CD4-positive, alpha-beta memory T cell (primary cell): ENCODE results near the gene FERD3L. TPM values are rescaled to one million over a fixed set of nuclear protein-coding genes. Genes with fewer than 3 reads are reported as not detected.

Source experiments
- CTCF ChIA-PET: fragments of 350-600 bp; sonication (Branson Sonifier 250); formaldehyde crosslinking; loops from one replicate; lab custom pipeline; 2021; ENCODE audit warnings: inconsistent platforms; ENCODE audit not compliant: partially characterized antibody; lab: Charles Lee
- POLR2A ChIA-PET: fragments of 350-600 bp; sonication (Branson Sonifier 250); formaldehyde crosslinking; loops from one replicate; lab custom pipeline; 2021; ENCODE audit not compliant: partially characterized antibody; lab: Charles Lee
- DNase-seq, 5 donors: peaks; one replicate each; pipeline versions ENCODE4 v3.0.0 to v3.0.0-alpha.2; 2020 to 2022; ENCODE audit warnings: mixed read lengths in 1 of 5
- H3K27ac ChIP-seq: one replicate; pipeline ENCODE4 v1.7.0; 2013; ENCODE audit warnings: low read depth, low read length
- H3K27me3 ChIP-seq: 2 replicates; pipeline ENCODE4 v1.7.0; 2013; ENCODE audit warnings: mild to moderate bottlenecking, low read length, moderate library complexity; ENCODE audit not compliant: insufficient read depth
- H3K36me3 ChIP-seq: 2 replicates; pipeline ENCODE4 v1.7.0; 2013; ENCODE audit warnings: mild to moderate bottlenecking, low read length, moderate library complexity; ENCODE audit not compliant: insufficient read depth
- H3K4me1 ChIP-seq: 2 replicates; pipeline ENCODE4 v1.7.0; 2013; ENCODE audit warnings: mild to moderate bottlenecking, low read length, moderate library complexity; ENCODE audit not compliant: insufficient read depth
- H3K4me3 ChIP-seq, 2 donors: one replicate each; pipeline ENCODE4 v1.7.0; 2013; ENCODE audit warnings: low read length in 2 of 2, mild to moderate bottlenecking in 1 of 2
- H3K9me3 ChIP-seq, 2 donors: one replicate each; pipeline ENCODE4 v1.7.0; 2013; ENCODE audit warnings: low read length in 2 of 2, control low read depth in 1 of 2; ENCODE audit not compliant: control insufficient read depth in 1 of 2
- H3K27ac Mint-ChIP-seq, 7 donors: one replicate each; pipeline ENCODE4 v1.8.0; 2020 to 2021; ENCODE audit warnings: mixed read lengths in 7 of 7, mild to moderate bottlenecking in 6 of 7, inconsistent platforms in 3 of 7, moderate library complexity in 3 of 7
- H3K27me3 Mint-ChIP-seq, 2 donors: one replicate each; pipeline ENCODE4 v1.8.0; 2020 to 2021; ENCODE audit warnings: mixed read lengths in 2 of 2
- H3K36me3 Mint-ChIP-seq, 2 donors: one replicate each; pipeline ENCODE4 v1.8.0; 2020 to 2021; ENCODE audit warnings: mixed read lengths in 2 of 2, inconsistent platforms in 1 of 2, mild to moderate bottlenecking in 1 of 2
- H3K4me1 Mint-ChIP-seq, 4 donors: one replicate each; pipeline ENCODE4 v1.8.0; 2020 to 2021; ENCODE audit warnings: mixed read lengths in 4 of 4, mild to moderate bottlenecking in 1 of 4
- H3K4me3 Mint-ChIP-seq, 8 donors: one replicate each; pipeline ENCODE4 v1.8.0; 2020 to 2021; ENCODE audit warnings: mixed read lengths in 8 of 8, mild to moderate bottlenecking in 7 of 8, moderate library complexity in 6 of 8, inconsistent platforms in 3 of 8
- H3K9me3 Mint-ChIP-seq, 8 donors: one replicate each; pipeline ENCODE4 v1.8.0; 2020 to 2021; ENCODE audit warnings: mixed read lengths in 8 of 8, mild to moderate bottlenecking in 5 of 8, inconsistent platforms in 3 of 8, moderate library complexity in 1 of 8
- intact Hi-C: fragments of 100-400 bp; cut with micrococcal nuclease; formaldehyde crosslinking; loops from one replicate; pipeline ENCODE4 v1.15.1; 2023
- polyA plus RNA-seq, 2 donors: library from polyadenylated mRNA; unstranded; fragments of 300-500 nt; fragmentation: Illumina TruSeq; gene quantifications; one replicate each; pipeline ENCODE4 v1.2.3, GENCODE V29; 2021
- total RNA-seq, 2 experiments: library from RNA; stranded (reverse); gene quantifications; one replicate each; pipeline ENCODE4 v1.2.3, GENCODE V29; 2021

The FERD3L gene
- total and polyA plus RNA-seq, 4 experiments from 2014 or later: not detected

GRCh38 chr7:19121977-19122588 is 23.1 kb downstream of the FERD3L start:
- Histone ChIP-seq H3K4me1 (no peaks in the 10 kb centered on the region), H3K27me3 (no peaks in the 10 kb centered on the region), H3K27ac (no peak overlapping the region), H3K36me3 (no peaks in the 10 kb centered on the region), H3K4me3 (no peak overlapping the region), H3K9me3 (no peaks in the 10 kb centered on the region)
- no peaks in the 10 kb centered on the region for H3K4me1 Mint-ChIP-seq
- H3K27ac Mint-ChIP-seq: no peak overlapping the region
- H3K9me3 Mint-ChIP-seq: peaks cover 0 to 12% (median 2%) of the 10 kb centered on the region in 8 donors
- ChIA-PET POLR2A (no interaction called here), CTCF (no interaction called here)
- peaks cover 12 to 16% of the 10 kb centered on the region in 2 donors for H3K27me3 Mint-ChIP-seq
- H3K36me3 Mint-ChIP-seq: no peaks in the 10 kb centered on the region
- intact Hi-C loops: no loop called here
- DNase-seq: no peak
- no peak overlapping the region for H3K4me3 Mint-ChIP-seq

- no peak overlapping the region for H3K4me3 ChIP-seq
- no peaks in the 10 kb centered on the region for H3K36me3 Mint-ChIP-seq
- no peak overlapping the region for H3K27ac Mint-ChIP-seq
- H3K4me1 Mint-ChIP-seq: peaks cover 0 to 2% (median under 1%) of the 10 kb centered on the region in 4 donors
- no peaks in the 10 kb centered on the region for H3K4me1 ChIP-seq
- peaks cover 16 to 20% of the 10 kb centered on the region in 2 donors for H3K27me3 Mint-ChIP-seq
- intact Hi-C loops: no loop called here
- peak overlapping the region in 1 of 8 donors; percentile 11 for H3K4me3 Mint-ChIP-seq
- H3K36me3 ChIP-seq: no peaks in the 10 kb centered on the region
- peaks cover 0 to 12% (median 2%) of the 10 kb centered on the region in 8 donors for H3K9me3 Mint-ChIP-seq
- ChIA-PET CTCF (no interaction called here), POLR2A (no interaction called here)
- peaks cover 2% of the 10 kb centered on the region for H3K27me3 ChIP-seq
- H3K27ac ChIP-seq: no peak overlapping the region
- H3K9me3 ChIP-seq: no peaks in the 10 kb centered on the region
- DNase-seq: no peak
Observed at GRCh38 chr7:19119870-19120486, 25.2 kb downstream of the FERD3L start.

- intact Hi-C loops: no loop called here
- H3K9me3 ChIP-seq: no peaks in the 10 kb centered on the region
- peaks cover 0 to 14% (median 2%) of the 10 kb centered on the region in 8 donors for H3K9me3 Mint-ChIP-seq
- H3K27me3 ChIP-seq: peaks cover 5% of the 10 kb centered on the region
- peaks cover 17 to 22% of the 10 kb centered on the region in 2 donors for H3K27me3 Mint-ChIP-seq
- H3K4me1 Mint-ChIP-seq: peaks cover 0 to 2% (median under 1%) of the 10 kb centered on the region in 4 donors
- peak overlapping the region in 1 of 8 donors; percentile 34 for H3K4me3 Mint-ChIP-seq
- ChIA-PET CTCF (no interaction called here), POLR2A (no interaction called here)
- no peak for DNase-seq
- no peak overlapping the region for H3K4me3 ChIP-seq
- H3K36me3 Mint-ChIP-seq: no peaks in the 10 kb centered on the region
- H3K4me1 ChIP-seq: no peaks in the 10 kb centered on the region
- H3K27ac Mint-ChIP-seq: no peak overlapping the region
- H3K36me3 ChIP-seq: no peaks in the 10 kb centered on the region
- no peak overlapping the region for H3K27ac ChIP-seq
Observed at GRCh38 chr7:19119372-19119771, 25.8 kb downstream of the FERD3L start.

DNA sequence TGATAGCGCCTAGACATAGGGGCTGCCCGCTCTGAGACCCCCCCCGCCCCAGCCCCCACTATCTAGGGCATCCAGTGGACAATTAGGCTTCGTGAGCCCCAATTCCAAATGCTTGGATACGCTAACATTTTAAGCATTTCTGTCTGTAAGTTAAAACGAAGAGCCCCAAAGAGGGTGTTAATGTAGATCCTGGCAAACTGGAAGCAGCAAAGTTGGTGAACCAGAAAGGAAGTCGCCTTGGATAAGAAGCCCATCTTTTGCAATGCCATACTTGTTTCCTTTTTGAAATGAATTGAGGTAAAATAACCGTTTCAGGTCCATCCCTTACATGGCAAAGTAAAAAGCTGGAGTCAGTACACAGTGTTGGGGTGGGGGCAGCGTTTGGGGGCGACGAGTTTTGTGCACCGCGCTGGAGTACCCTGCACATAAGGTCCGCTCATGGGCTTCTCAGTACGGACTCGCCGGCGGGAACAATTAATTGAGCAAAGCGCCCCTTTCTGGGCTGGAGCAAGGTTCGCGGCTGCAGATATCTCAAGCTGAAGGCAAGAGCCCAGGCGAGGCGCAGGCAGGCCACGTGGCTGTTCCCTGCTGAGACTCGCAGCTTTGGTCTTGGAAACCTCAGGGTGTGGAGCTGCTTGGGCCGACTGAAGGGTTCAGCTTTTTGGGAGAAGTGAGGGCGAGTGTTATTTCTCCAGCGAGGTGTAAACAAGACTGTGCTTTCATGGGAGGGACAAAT is 26.4 kb downstream of the FERD3L start:
- no peak overlapping the region for H3K27ac Mint-ChIP-seq
- no peaks in the 10 kb centered on the region for H3K9me3 ChIP-seq
- intact Hi-C loops: no loop called here
- H3K9me3 Mint-ChIP-seq: peaks cover 0 to 15% (median 4%) of the 10 kb centered on the region in 8 donors
- H3K27me3 Mint-ChIP-seq: peaks cover 19 to 24% of the 10 kb centered on the region in 2 donors
- H3K36me3 Mint-ChIP-seq: no peaks in the 10 kb centered on the region
- H3K4me3 ChIP-seq: no peak overlapping the region
- peaks cover 0 to 2% (median under 1%) of the 10 kb centered on the region in 4 donors for H3K4me1 Mint-ChIP-seq
- H3K4me3 Mint-ChIP-seq: no peak overlapping the region
- DNase-seq: no peak
- POLR2A ChIA-PET: no interaction called here
- no peak overlapping the region for H3K27ac ChIP-seq
- H3K36me3 ChIP-seq: no peaks in the 10 kb centered on the region
- H3K4me1 ChIP-seq: no peaks in the 10 kb centered on the region
- peaks cover 7% of the 10 kb centered on the region for H3K27me3 ChIP-seq
- CTCF ChIA-PET: no interaction called here

GRCh38 chr7:19117870-19118608 is 27.2 kb downstream of the FERD3L start:
- Histone ChIP-seq H3K4me1 (no peaks in the 10 kb centered on the region), H3K27me3 (peaks cover 11% of the 10 kb centered on the region), H3K9me3 (no peaks in the 10 kb centered on the region), H3K4me3 (no peak overlapping the region), H3K36me3 (no peaks in the 10 kb centered on the region), H3K27ac (no peak overlapping the region)
- no peak for DNase-seq
- Mint-ChIP-seq H3K9me3 (peaks cover 0 to 10% (median 3%) of the 10 kb centered on the region in 8 donors), H3K27ac (no peak overlapping the region), H3K4me3 (no peak overlapping the region), H3K27me3 (peaks cover 20 to 27% of the 10 kb centered on the region in 2 donors), H3K36me3 (no peaks in the 10 kb centered on the region), H3K4me1 (peaks cover 0 to 2% (median under 1%) of the 10 kb centered on the region in 4 donors)
- intact Hi-C loops: no loop called here
- ChIA-PET CTCF (no interaction called here), POLR2A (no interaction called here)

DNA sequence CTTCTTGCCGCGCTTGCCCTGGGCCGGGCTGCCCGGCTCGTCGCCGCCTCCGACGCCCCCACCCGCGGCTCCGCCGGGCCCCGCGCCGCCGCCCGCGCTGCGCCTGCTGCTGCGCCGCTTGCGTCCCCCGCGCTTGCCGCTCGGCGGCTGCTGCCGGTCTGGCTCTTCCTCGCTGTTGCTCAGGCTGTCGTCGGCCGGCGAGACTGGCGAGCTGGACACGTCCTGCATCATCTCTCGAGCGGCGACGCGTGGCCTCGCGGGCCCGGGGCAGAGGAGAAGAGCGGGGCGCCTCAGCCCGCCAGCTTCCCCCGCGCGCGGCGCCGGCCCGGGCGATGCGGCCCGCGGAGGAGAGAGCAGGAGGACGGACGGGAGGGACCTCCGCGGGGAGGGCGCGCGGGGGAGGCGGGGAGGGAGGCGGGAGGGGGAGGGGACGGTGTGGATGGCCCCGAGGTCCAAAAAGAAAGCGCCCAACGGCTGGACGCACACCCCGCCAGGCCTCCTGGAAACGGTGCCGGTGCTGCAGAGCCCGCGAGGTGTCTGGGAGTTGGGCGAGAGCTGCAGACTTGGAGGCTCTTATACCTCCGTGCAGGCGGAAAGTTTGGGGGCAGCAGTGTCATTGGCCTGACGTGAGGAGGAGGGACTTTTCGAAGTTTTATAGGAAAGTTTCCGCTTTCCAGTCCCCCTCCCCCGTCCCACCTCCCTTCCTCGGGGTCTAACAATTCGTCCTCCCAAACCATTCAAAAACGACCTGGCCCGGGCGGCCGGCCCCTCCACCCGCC is 27.9 kb downstream of the FERD3L start, which contains the start of gene TWIST1:
TWIST1 (minus strand) TSS at position 546 of the 779 bp plus-strand sequence; CDS start at position 231, 315 bp downstream.
- ChIA-PET POLR2A (no interaction called here), CTCF (no interaction called here)
- no peak for DNase-seq
- Histone ChIP-seq H3K36me3 (no peaks in the 10 kb centered on the region), H3K4me1 (no peaks in the 10 kb centered on the region), H3K27me3 (peaks cover 18% of the 10 kb centered on the region), H3K4me3 (no peak within 1 kb of the TSS), H3K27ac (no peak within 1 kb of the TSS), H3K9me3 (no peaks in the 10 kb centered on the region)
- no peak within 1 kb of the TSS for H3K4me3 Mint-ChIP-seq
- no peak within 1 kb of the TSS for H3K27ac Mint-ChIP-seq
- peaks cover 0 to 2% (median under 1%) of the 10 kb centered on the region in 4 donors for H3K4me1 Mint-ChIP-seq
- no peaks in the 10 kb centered on the region for H3K36me3 Mint-ChIP-seq
- intact Hi-C loops: no loop called here
- peaks cover 20 to 32% of the 10 kb centered on the region in 2 donors for H3K27me3 Mint-ChIP-seq
- H3K9me3 Mint-ChIP-seq: peaks cover 0 to 10% (median 3%) of the 10 kb centered on the region in 8 donors
